Gastrocnemius medialis (tissue), 4 donors: ENCODE data around the gene PPY. TPM values are rescaled to one million over a fixed set of nuclear protein-coding genes. Genes with fewer than 3 reads are reported as not detected.

ENCODE experiments used
- ATAC-seq, 2 donors: fragments of 150-250 bp; one replicate each; pipeline ENCODE4 v1.9.1; 2016
- DNase-seq, 2 donors: peaks; one replicate each; pipeline ENCODE4 v3.0.0-alpha.2; 2019
- H3K27ac ChIP-seq, 4 donors: fragments of 200-600 bp; sonication (generic); 1 replicate in 1 of 4; 2 replicates in 3 of 4; pipeline ENCODE4 v1.5.1; 2016 to 2018; ENCODE audit warnings: mild to moderate bottlenecking in 2 of 4, moderate library complexity in 1 of 4
- H3K27me3 ChIP-seq, 3 donors: fragments of 200-600 bp; sonication (generic) in 2 of 3; 1 replicate in 1 of 3; 2 replicates in 2 of 3; pipeline versions ENCODE4 v1.5.1 to v1.6.0; 2016 to 2019; ENCODE audit warnings: mild to moderate bottlenecking in 1 of 3, moderate library complexity in 1 of 3
- H3K36me3 ChIP-seq, 2 donors: fragments of 200-600 bp; sonication (generic) in 1 of 2; one replicate each; pipeline ENCODE4 v1.5.1; 2017 to 2018
- H3K4me1 ChIP-seq, 2 donors: fragments of 200-600 bp; sonication (generic) in 1 of 2; one replicate each; pipeline ENCODE4 v1.5.1; 2016 to 2017; ENCODE audit warnings: mild to moderate bottlenecking in 2 of 2
- H3K4me3 ChIP-seq, 4 donors: fragments of 200-600 bp; sonication (generic) in 3 of 4; 1 replicate in 1 of 4; 2 replicates in 3 of 4; pipeline ENCODE4 v1.5.1; 2016 to 2019; ENCODE audit warnings: mild to moderate bottlenecking in 2 of 4
- H3K9me3 ChIP-seq, 3 donors: fragments of 200-600 bp; sonication (generic) in 2 of 3; 1 replicate in 1 of 3; 2 replicates in 2 of 3; pipeline ENCODE4 v1.5.1; 2016 to 2019
- POLR2A ChIP-seq, 2 donors: fragments of 450-650 bp; IDR thresholded peaks; one replicate each; pipeline ENCODE4 v1.6.1; 2017; ENCODE audit warnings: antibody characterized with exemption in 2 of 2, mild to moderate bottlenecking in 2 of 2, moderate library complexity in 2 of 2
- in situ Hi-C, 4 donors: fragments of 200-750 bp; cut with MboI; loops; one replicate each; pipeline versions ENCODE4 v1.15.0 to v1.8.0; 2017; ENCODE audit warnings: low sequenced_read_pairs in 4 of 4
- intact Hi-C: fragments of 100-400 bp; cut with DNase I; formaldehyde crosslinking; loops from one replicate; pipeline ENCODE4 v1.15.1; 2023; ENCODE audit warnings: low total_unique reads
- total RNA-seq, 4 donors: library from RNA; depleted of rRNA; stranded (reverse); fragments of >200 nt; gene quantifications; one replicate each; pipeline versions ENCODE4 v1.1.0 to v1.2.3, GENCODE V29; 2016
- TF ChIP-seq, protein P1 (sequence below), 5 experiments: fragments of 450-650 bp in 3 of 5; fragments of 200-600 bp in 2 of 5; sonication (generic) in 2 of 5; IDR thresholded peaks in 4 of 5; conservative IDR thresholded peaks in 1 of 5; 1 replicate in 4 of 5; 2 replicates in 1 of 5; pipeline ENCODE4 v1.5.1; 2016 to 2019; ENCODE audit warnings: antibody characterized with exemption in 5 of 5, mild to moderate bottlenecking in 3 of 5, moderate library complexity in 3 of 5

PPY gene
- total RNA-seq, 4 donors from 2014 or later, result not detected

GRCh38 chr17:43936434-43936833 is 5.8 kb downstream of the PPY start:
- in situ Hi-C loops, result no loop called here
- H3K4me3 ChIP-seq, result no peak overlapping the region
- no peak for ATAC-seq
- no peak for DNase-seq
- no peak overlapping the region for H3K27ac ChIP-seq
- no peak for TF ChIP-seq POLR2A (IDR thresholded peaks at IDR 0.05)
- TF ChIP-seq, protein P1, sequence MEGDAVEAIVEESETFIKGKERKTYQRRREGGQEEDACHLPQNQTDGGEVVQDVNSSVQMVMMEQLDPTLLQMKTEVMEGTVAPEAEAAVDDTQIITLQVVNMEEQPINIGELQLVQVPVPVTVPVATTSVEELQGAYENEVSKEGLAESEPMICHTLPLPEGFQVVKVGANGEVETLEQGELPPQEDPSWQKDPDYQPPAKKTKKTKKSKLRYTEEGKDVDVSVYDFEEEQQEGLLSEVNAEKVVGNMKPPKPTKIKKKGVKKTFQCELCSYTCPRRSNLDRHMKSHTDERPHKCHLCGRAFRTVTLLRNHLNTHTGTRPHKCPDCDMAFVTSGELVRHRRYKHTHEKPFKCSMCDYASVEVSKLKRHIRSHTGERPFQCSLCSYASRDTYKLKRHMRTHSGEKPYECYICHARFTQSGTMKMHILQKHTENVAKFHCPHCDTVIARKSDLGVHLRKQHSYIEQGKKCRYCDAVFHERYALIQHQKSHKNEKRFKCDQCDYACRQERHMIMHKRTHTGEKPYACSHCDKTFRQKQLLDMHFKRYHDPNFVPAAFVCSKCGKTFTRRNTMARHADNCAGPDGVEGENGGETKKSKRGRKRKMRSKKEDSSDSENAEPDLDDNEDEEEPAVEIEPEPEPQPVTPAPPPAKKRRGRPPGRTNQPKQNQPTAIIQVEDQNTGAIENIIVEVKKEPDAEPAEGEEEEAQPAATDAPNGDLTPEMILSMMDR (IDR thresholded peaks at IDR 0.05 in 4 of 5, conservative IDR thresholded peaks at IDR 0.05 in 1 of 5), result no peak
- intact Hi-C loops, result no loop called here
- H3K4me1 ChIP-seq, result peaks cover 0 to 7% of the 10 kb centered on the region in 2 donors
- no peaks in the 10 kb centered on the region for H3K9me3 ChIP-seq
- H3K36me3 ChIP-seq, result no peaks in the 10 kb centered on the region
- peaks cover 10 to 13% (median 13%) of the 10 kb centered on the region in 3 donors for H3K27me3 ChIP-seq

- H3K27ac ChIP-seq, result no peak overlapping the region
- intact Hi-C loops (no loop called here), in situ Hi-C loops (no loop called here)
- peaks cover 10 to 13% (median 13%) of the 10 kb centered on the region in 3 donors for H3K27me3 ChIP-seq
- ATAC-seq (no peak), DNase-seq (no peak)
- no peaks in the 10 kb centered on the region for H3K9me3 ChIP-seq
- no peak for TF ChIP-seq POLR2A (IDR thresholded peaks at IDR 0.05)
- TF ChIP-seq, protein P1 (IDR thresholded peaks at IDR 0.05 in 4 of 5, conservative IDR thresholded peaks at IDR 0.05 in 1 of 5), result no peak
- H3K4me3 ChIP-seq, result no peak overlapping the region
- H3K4me1 ChIP-seq, result peaks cover 0 to 7% of the 10 kb centered on the region in 2 donors
- H3K36me3 ChIP-seq, result no peaks in the 10 kb centered on the region
These were observed 6.4 kb downstream of the PPY start for GRCh38 chr17:43935926-43936261.

DNA sequence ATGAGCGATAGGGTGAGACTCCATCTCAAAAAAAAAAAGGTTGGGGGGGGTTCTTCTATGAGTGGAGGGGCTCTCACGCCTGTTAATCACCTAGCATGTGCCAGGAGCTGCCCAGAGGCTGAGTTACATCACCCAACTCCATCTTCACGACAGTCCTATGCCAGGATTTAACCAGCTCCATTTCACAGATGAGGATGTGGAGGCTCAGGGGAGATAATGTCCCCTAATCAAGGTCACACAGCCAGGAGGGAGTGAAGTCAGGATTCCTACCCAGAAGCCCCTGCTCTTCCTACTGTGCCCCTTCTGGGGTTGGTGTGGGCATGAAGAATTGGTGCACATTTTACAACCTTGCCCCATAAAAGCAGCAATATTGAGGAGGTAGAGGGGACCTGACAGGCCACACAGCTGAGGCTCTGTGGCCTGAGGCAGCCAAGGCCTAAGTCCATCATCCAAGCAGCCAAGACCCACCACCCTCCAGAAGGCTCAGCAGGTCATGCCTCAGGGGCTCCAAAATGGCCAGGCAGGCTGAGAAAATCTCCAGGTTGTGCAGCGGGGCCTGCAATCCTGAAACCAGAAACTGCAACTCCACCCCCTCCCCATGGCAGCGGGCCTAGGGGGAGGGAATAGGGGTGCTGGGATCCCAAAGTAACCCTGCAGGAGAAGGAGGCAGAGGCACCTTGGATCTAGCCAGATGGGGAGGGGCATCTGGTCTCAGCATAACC is 6.9 kb downstream of the PPY start:
- no peak overlapping the region for H3K27ac ChIP-seq
- ATAC-seq, result no peak
- no peak for DNase-seq
- peaks cover 0 to 7% of the 10 kb centered on the region in 2 donors for H3K4me1 ChIP-seq
- no peak for TF ChIP-seq POLR2A (IDR thresholded peaks at IDR 0.05)
- TF ChIP-seq, protein P1 (IDR thresholded peaks at IDR 0.05 in 4 of 5, conservative IDR thresholded peaks at IDR 0.05 in 1 of 5), result no peak
- H3K9me3 ChIP-seq, result no peaks in the 10 kb centered on the region
- no peaks in the 10 kb centered on the region for H3K36me3 ChIP-seq
- no peak overlapping the region for H3K4me3 ChIP-seq
- intact Hi-C loops, result no loop called here
- in situ Hi-C loops, result no loop called here
- peaks cover 10 to 13% (median 13%) of the 10 kb centered on the region in 3 donors for H3K27me3 ChIP-seq

DNA sequence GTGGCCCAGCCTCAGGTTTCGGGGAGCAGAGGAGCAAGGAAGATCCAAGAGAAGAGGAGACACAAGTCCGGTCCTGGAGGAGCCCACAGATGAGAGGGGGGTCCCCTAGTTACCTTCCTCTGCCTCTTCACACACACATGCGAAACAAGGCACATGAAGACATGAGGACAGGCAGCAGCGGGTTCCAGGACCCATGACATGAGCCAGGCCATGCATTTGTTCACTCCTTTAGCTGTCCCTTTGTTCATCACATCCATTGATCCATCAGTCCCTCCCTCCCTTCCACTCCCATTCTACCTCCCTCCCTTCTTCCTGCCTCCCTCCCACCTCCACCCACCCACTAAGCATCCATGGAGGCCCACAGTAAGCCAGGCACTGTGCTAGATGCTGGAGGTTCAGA is 9.4 kb downstream of the PPY start:
- Histone ChIP-seq H3K4me3 (no peak overlapping the region), H3K36me3 (no peaks in the 10 kb centered on the region), H3K27ac (no peak overlapping the region), H3K4me1 (peaks cover 2 to 3% of the 10 kb centered on the region in 2 donors), H3K9me3 (no peaks in the 10 kb centered on the region), H3K27me3 (peaks cover 3 to 7% (median 4%) of the 10 kb centered on the region in 3 donors)
- TF ChIP-seq, protein P1 (IDR thresholded peaks at IDR 0.05 in 4 of 5, conservative IDR thresholded peaks at IDR 0.05 in 1 of 5), result no peak
- no peak for TF ChIP-seq POLR2A (IDR thresholded peaks at IDR 0.05)
- DNase-seq (no peak), ATAC-seq (no peak)
- intact Hi-C loops, result no loop called here
- in situ Hi-C loops, result no loop called here
